Choroid plexus epithelial cell (primary cell): ENCODE measurements around the gene RRAGA.
"Not testable (repeated sequence)": the region's sequence is repeated elsewhere in the genome, so short reads cannot be mapped to it uniquely, and the experiment has no call there.

Experiments used
- DNase-seq: peaks from one replicate; pipeline ENCODE4 v3.0.0-alpha.2; 2010; ENCODE audit warnings: low read depth
- H3K4me3 ChIP-seq: 2 replicates; pipeline ENCODE4 v1.5.1; 2011; ENCODE audit warnings: low read depth, mild to moderate bottlenecking, control low read depth, low read length, moderate library complexity
- CTCF ChIP-seq: conservative IDR thresholded peaks from 2 replicates; pipeline ENCODE4 v1.5.1; 2011; ENCODE audit warnings: low read depth, mild to moderate bottlenecking, control low read depth, inconsistent platforms, low read length, moderate library complexity

The RRAGA gene

GRCh38 chr9:19085295-19085694 lies 36.1 kb downstream of the RRAGA start:
- DNase-seq = peak; percentile 5
- TF ChIP-seq CTCF = peak; percentile 41
- no peak overlapping the region for H3K4me3 ChIP-seq

- H3K4me3 ChIP-seq = no peak overlapping the region
- DNase-seq = peak; percentile 91
- no peak for TF ChIP-seq CTCF
Observed at GRCh38 chr9:19087106-19088000, 38.1 kb downstream of the RRAGA start.

GRCh38 chr9:19097431-19097830 lies 48.2 kb downstream of the RRAGA start:
- DNase-seq, H3K4me3 ChIP-seq: not testable (repeated sequence)
